Activated T-cell treated with anti-CD3 and anti-CD28 coated beads, Interleukin-2, amount 50 U/mL, for 72 hours (primary cell): ENCODE measurements around the gene DYRK2. TPM values are rescaled to one million over a fixed set of nuclear protein-coding genes. Genes with fewer than 3 reads are reported as not detected.
A peak's percentile ranks its signal among the peaks of the same experiment; 100 is the strongest.
"Not testable (repeated sequence)": the region's sequence is repeated elsewhere in the genome, so short reads cannot be mapped to it uniquely, and the experiment has no call there.

Experiments
- ATAC-seq, 2 donors: fragments of 150-1000 bp; cut with Tn5 transposase; replicated peaks in 1 of 2; 2 replicates each; pipeline ENCODE4 v1.10.0; 2021; ENCODE audit warnings: moderate library complexity in 2 of 2, mild to moderate bottlenecking in 1 of 2
- DNase-seq, 2 donors: peaks; one replicate each; pipeline ENCODE4 v3.0.0; 2021 to 2022; ENCODE audit warnings: mixed read lengths in 1 of 2
- H3K27ac Mint-ChIP-seq: one replicate; pipeline ENCODE4 v1.8.0; 2022; ENCODE audit warnings: mild to moderate bottlenecking, moderate library complexity, mixed read lengths
- H3K27me3 Mint-ChIP-seq: one replicate; pipeline ENCODE4 v1.8.0; 2022; ENCODE audit warnings: low read depth, mixed read lengths
- H3K36me3 Mint-ChIP-seq, 2 donors: one replicate each; pipeline ENCODE4 v1.8.0; 2022; ENCODE audit warnings: mixed read lengths in 2 of 2, mild to moderate bottlenecking in 1 of 2; ENCODE audit not compliant: insufficient read depth in 2 of 2
- H3K4me1 Mint-ChIP-seq: one replicate; pipeline ENCODE4 v1.8.0; 2022; ENCODE audit warnings: low read depth, mixed read lengths
- H3K4me3 Mint-ChIP-seq, 2 donors: one replicate each; pipeline ENCODE4 v1.8.0; 2022; ENCODE audit warnings: mild to moderate bottlenecking in 2 of 2, mixed read lengths in 2 of 2, moderate library complexity in 2 of 2
- H3K9me3 Mint-ChIP-seq, 2 donors: one replicate each; pipeline ENCODE4 v1.8.0; 2022; ENCODE audit warnings: mixed read lengths in 2 of 2
- total RNA-seq, 2 donors: library from RNA; stranded (reverse); gene quantifications; one replicate each; pipeline ENCODE4 v1.2.3, GENCODE V29; 2022

The DYRK2 gene
- total RNA-seq, 2 donors from 2014 or later: 27.3 to 30.3 TPM

- DNase-seq: no peak
- no peak overlapping the region for H3K27ac Mint-ChIP-seq
- H3K27me3 Mint-ChIP-seq: no peaks in the 10 kb centered on the region
- no peaks in the 10 kb centered on the region for H3K9me3 Mint-ChIP-seq
- H3K4me1 Mint-ChIP-seq: peaks cover 41% of the 10 kb centered on the region
- no peak overlapping the region for H3K4me3 Mint-ChIP-seq
- H3K36me3 Mint-ChIP-seq: peaks cover 0 to 3% of the 10 kb centered on the region in 2 donors
- no peak for ATAC-seq
Observed at GRCh38 chr12:67666605-67667004, 18.1 kb downstream of the DYRK2 start.

GRCh38 chr12:67667276-67668073 lies 18.9 kb downstream of the DYRK2 start:
- H3K4me1 Mint-ChIP-seq: peaks cover 33% of the 10 kb centered on the region
- peaks cover 3 to 4% of the 10 kb centered on the region in 2 donors for H3K36me3 Mint-ChIP-seq
- H3K9me3 Mint-ChIP-seq: peaks cover 0 to 5% of the 10 kb centered on the region in 2 donors
- H3K27me3 Mint-ChIP-seq: no peaks in the 10 kb centered on the region
- no peak for ATAC-seq
- H3K27ac Mint-ChIP-seq: no peak overlapping the region
- DNase-seq: no peak
- H3K4me3 Mint-ChIP-seq: no peak overlapping the region

GRCh38 chr12:67669217-67669933 lies 20.8 kb downstream of the DYRK2 start:
- no peaks in the 10 kb centered on the region for H3K27me3 Mint-ChIP-seq
- DNase-seq: no peak
- H3K27ac Mint-ChIP-seq: no peak overlapping the region
- ATAC-seq: peak; percentile 29 to 48
- no peak overlapping the region for H3K4me3 Mint-ChIP-seq
- peaks cover 7 to 14% of the 10 kb centered on the region in 2 donors for H3K9me3 Mint-ChIP-seq
- H3K36me3 Mint-ChIP-seq: peaks cover 15 to 17% of the 10 kb centered on the region in 2 donors
- H3K4me1 Mint-ChIP-seq: peaks cover 23% of the 10 kb centered on the region

- H3K36me3 Mint-ChIP-seq: peaks cover 15 to 21% of the 10 kb centered on the region in 2 donors
Observed at GRCh38 chr12:67669934-67670631, 21.5 kb downstream of the DYRK2 start.

GRCh38 chr12:67671419-67671818 lies 22.9 kb downstream of the DYRK2 start:
- Mint-ChIP-seq H3K9me3 (peaks cover 11 to 14% of the 10 kb centered on the region in 2 donors), H3K27me3 (no peaks in the 10 kb centered on the region), H3K27ac (no peak overlapping the region), H3K36me3 (peaks cover 15 to 21% of the 10 kb centered on the region in 2 donors), H3K4me3 (no peak overlapping the region), H3K4me1 (peaks cover 16% of the 10 kb centered on the region)
- no peak for ATAC-seq
- no peak for DNase-seq

More at GRCh38 chr12:67669934-67670631, 21.5 kb downstream of the DYRK2 start:
- DNase-seq (no peak), ATAC-seq (no peak)
- Mint-ChIP-seq H3K4me3 (no peak overlapping the region), H3K27ac (no peak overlapping the region), H3K4me1 (peaks cover 23% of the 10 kb centered on the region), H3K9me3 (peaks cover 11 to 14% of the 10 kb centered on the region in 2 donors), H3K27me3 (no peaks in the 10 kb centered on the region)

GRCh38 chr12:67671892-67672291 lies 23.3 kb downstream of the DYRK2 start:
- Mint-ChIP-seq H3K36me3 (peaks cover 15 to 21% of the 10 kb centered on the region in 2 donors), H3K4me1 (peaks cover 16% of the 10 kb centered on the region), H3K4me3 (no peak overlapping the region), H3K27me3 (no peaks in the 10 kb centered on the region), H3K27ac (no peak overlapping the region), H3K9me3 (peaks cover 11 to 14% of the 10 kb centered on the region in 2 donors)
- DNase-seq (no peak), ATAC-seq (no peak)

- H3K27ac Mint-ChIP-seq, DNase-seq, ATAC-seq, H3K4me3 Mint-ChIP-seq, H3K27me3 Mint-ChIP-seq: not testable (repeated sequence)
- peaks cover 11 to 14% of the 10 kb centered on the region in 2 donors for H3K9me3 Mint-ChIP-seq
- peaks cover 16% of the 10 kb centered on the region for H3K4me1 Mint-ChIP-seq
- peaks cover 15 to 21% of the 10 kb centered on the region in 2 donors for H3K36me3 Mint-ChIP-seq
Observed at GRCh38 chr12:67672507-67672906, 24.0 kb downstream of the DYRK2 start.

- Mint-ChIP-seq H3K36me3 (peaks cover 15 to 21% of the 10 kb centered on the region in 2 donors), H3K9me3 (peaks cover 11 to 14% of the 10 kb centered on the region in 2 donors), H3K4me1 (peaks cover 16% of the 10 kb centered on the region)
- not testable (repeated sequence) for DNase-seq, H3K4me3 Mint-ChIP-seq, H3K27me3 Mint-ChIP-seq, ATAC-seq, H3K27ac Mint-ChIP-seq
Observed at GRCh38 chr12:67673509-67673908, 25.0 kb downstream of the DYRK2 start.

GRCh38 chr12:67674417-67674816 lies 25.9 kb downstream of the DYRK2 start:
- no peak for ATAC-seq
- H3K27me3 Mint-ChIP-seq: no peaks in the 10 kb centered on the region
- H3K4me3 Mint-ChIP-seq: no peak overlapping the region

GRCh38 chr12:67676624-67677023 lies 28.1 kb downstream of the DYRK2 start:
- H3K4me1 Mint-ChIP-seq: peaks cover 10% of the 10 kb centered on the region
- H3K27ac Mint-ChIP-seq: no peak overlapping the region
- no peaks in the 10 kb centered on the region for H3K27me3 Mint-ChIP-seq
- no peak for ATAC-seq
- no peak overlapping the region for H3K4me3 Mint-ChIP-seq
- H3K36me3 Mint-ChIP-seq: peaks cover 15 to 21% of the 10 kb centered on the region in 2 donors
- no peak for DNase-seq
- peaks cover 11 to 14% of the 10 kb centered on the region in 2 donors for H3K9me3 Mint-ChIP-seq

More at GRCh38 chr12:67674417-67674816, 25.9 kb downstream of the DYRK2 start:
- DNase-seq: no peak
- Mint-ChIP-seq H3K9me3 (peaks cover 11 to 14% of the 10 kb centered on the region in 2 donors), H3K4me1 (peaks cover 19% of the 10 kb centered on the region), H3K36me3 (peaks cover 15 to 21% of the 10 kb centered on the region in 2 donors), H3K27ac (no peak overlapping the region)

- H3K27ac Mint-ChIP-seq: no peak overlapping the region
- H3K36me3 Mint-ChIP-seq: peaks cover 14 to 21% of the 10 kb centered on the region in 2 donors
- ATAC-seq: no peak
- H3K4me1 Mint-ChIP-seq: peaks cover 10% of the 10 kb centered on the region
- no peak for DNase-seq
- H3K4me3 Mint-ChIP-seq: no peak overlapping the region
- H3K27me3 Mint-ChIP-seq: no peaks in the 10 kb centered on the region
- peaks cover 11 to 12% of the 10 kb centered on the region in 2 donors for H3K9me3 Mint-ChIP-seq
Observed at GRCh38 chr12:67677166-67677565, 28.6 kb downstream of the DYRK2 start.

GRCh38 chr12:67681105-67681778 lies 32.7 kb downstream of the DYRK2 start:
- Mint-ChIP-seq H3K27ac (no peak overlapping the region), H3K36me3 (no peaks in the 10 kb centered on the region), H3K4me1 (peaks cover 10% of the 10 kb centered on the region), H3K9me3 (no peaks in the 10 kb centered on the region), H3K4me3 (no peak overlapping the region), H3K27me3 (no peaks in the 10 kb centered on the region)
- DNase-seq (no peak), ATAC-seq (no peak)
